Thyroid gland (tissue), 4 donors: ENCODE data around the gene LRP1. TPM values are rescaled to one million over a fixed set of nuclear protein-coding genes. Genes with fewer than 3 reads are reported as not detected.

Source experiments
- DNase-seq, 2 donors: peaks; one replicate each; pipeline ENCODE4 v3.0.0-alpha.2; 2019
- H3K27ac ChIP-seq, 3 donors: fragments of 200-600 bp; sonication (generic); 1 replicate in 2 of 3; 2 replicates in 1 of 3; pipeline ENCODE4 v1.5.1; 2016 to 2019; ENCODE audit warnings: mild to moderate bottlenecking in 1 of 3, moderate library complexity in 1 of 3
- H3K27me3 ChIP-seq: fragments of 200-600 bp; sonication (generic); one replicate; pipeline ENCODE4 v1.5.1; 2019
- H3K36me3 ChIP-seq, 2 donors: fragments of 200-600 bp; sonication (generic); one replicate each; pipeline ENCODE4 v1.5.1; 2016 to 2019
- H3K4me1 ChIP-seq, 2 donors: fragments of 200-600 bp; sonication (generic); one replicate each; pipeline ENCODE4 v1.5.1; 2017 to 2019
- H3K4me3 ChIP-seq, 3 donors: fragments of 200-600 bp; sonication (generic); replicated peaks in 1 of 3; 1 replicate in 2 of 3; 2 replicates in 1 of 3; pipeline ENCODE4 v1.5.1; 2016; ENCODE audit warnings: mild to moderate bottlenecking in 1 of 3
- H3K9me3 ChIP-seq: fragments of 200-600 bp; sonication (generic); one replicate; pipeline ENCODE4 v1.5.1; 2017
- CTCF ChIP-seq, 6 experiments: fragments of 200-600 bp in 3 of 6; fragments of 450-650 bp in 3 of 6; sonication (generic) in 3 of 6; IDR thresholded peaks; one replicate each; pipeline ENCODE4 v1.5.1; 2016 to 2019; ENCODE audit warnings: antibody characterized with exemption in 6 of 6, mild to moderate bottlenecking in 2 of 6, inconsistent platforms in 1 of 6, moderate library complexity in 1 of 6
- POLR2A ChIP-seq, 2 donors: fragments of 450-650 bp; IDR thresholded peaks; one replicate each; pipeline ENCODE4 v1.6.1; 2017; ENCODE audit warnings: antibody characterized with exemption in 2 of 2, mild to moderate bottlenecking in 2 of 2, moderate library complexity in 1 of 2
- WGBS, 2 donors: methylation state at CpG; one replicate each; pipeline ENCODE4 v1.1.5; 2017; 5-methylcytosine and 5-hydroxymethylcytosine counted together
- intact Hi-C: fragments of 100-400 bp; cut with DNase I; formaldehyde crosslinking; loops from one replicate; pipeline ENCODE4 v1.15.1; 2023
- total RNA-seq, 4 donors: library from RNA; depleted of rRNA; stranded (reverse); fragments of >200 nt; gene quantifications; one replicate each; pipeline ENCODE4 v1.2.3, GENCODE V29; 2016

LRP1 gene
- total RNA-seq, 4 donors from 2014 or later, result 98.5 to 161 (median 118) TPM

- peaks cover 6 to 15% of the 10 kb centered on the region in 2 donors for H3K4me1 ChIP-seq
- no peaks in the 10 kb centered on the region for H3K36me3 ChIP-seq
- H3K27ac ChIP-seq, result peak overlapping the region in 2 of 3 donors; percentile 21 to 42
- no peaks in the 10 kb centered on the region for H3K27me3 ChIP-seq
- intact Hi-C loops, result no loop called here
- WGBS, 2 donors, result 56 to 57% methylated on average over 9 of the region's 9 CpGs
- no peaks in the 10 kb centered on the region for H3K9me3 ChIP-seq
- H3K4me3 ChIP-seq, result peak overlapping the region in 1 of 3 donors; percentile 6
- no peak for TF ChIP-seq CTCF (IDR thresholded peaks at IDR 0.05)
- no peak for TF ChIP-seq POLR2A (IDR thresholded peaks at IDR 0.05)
- DNase-seq, result no peak
Observed at GRCh38 chr12:57131896-57132744, 3.8 kb downstream of the LRP1 start.

GRCh38 chr12:57133013-57133569 is 4.8 kb downstream of the LRP1 start:
- TF ChIP-seq CTCF (IDR thresholded peaks at IDR 0.05) (no peak), POLR2A (IDR thresholded peaks at IDR 0.05) (no peak)

GRCh38 chr12:57133916-57134315 is 5.6 kb downstream of the LRP1 start:
- Histone ChIP-seq H3K4me3 (no peak overlapping the region), H3K4me1 (peaks cover 10 to 16% of the 10 kb centered on the region in 2 donors), H3K9me3 (no peaks in the 10 kb centered on the region), H3K36me3 (peaks cover 0 to under 1% of the 10 kb centered on the region in 2 donors), H3K27me3 (no peaks in the 10 kb centered on the region), H3K27ac (peak overlapping the region in 2 of 3 donors; percentile 38 to 74)
- WGBS, 2 donors, result 75 to 86% methylated on average over 6 of the region's 6 CpGs
- intact Hi-C loops, result no loop called here
- DNase-seq, result no peak
- TF ChIP-seq CTCF (IDR thresholded peaks at IDR 0.05), result no peak
- no peak for TF ChIP-seq POLR2A (IDR thresholded peaks at IDR 0.05)

More at GRCh38 chr12:57133013-57133569, 4.8 kb downstream of the LRP1 start:
- intact Hi-C loops, result no loop called here
- no peaks in the 10 kb centered on the region for H3K9me3 ChIP-seq
- H3K4me3 ChIP-seq, result no peak overlapping the region
- WGBS, 2 donors, result 70 to 77% methylated on average over 4 of the region's 4 CpGs
- H3K4me1 ChIP-seq, result peaks cover 11 to 15% of the 10 kb centered on the region in 2 donors
- H3K36me3 ChIP-seq, result no peaks in the 10 kb centered on the region
- H3K27me3 ChIP-seq, result no peaks in the 10 kb centered on the region
- peak overlapping the region; percentile 21 to 74 (median 68) for H3K27ac ChIP-seq
- no peak for DNase-seq

GRCh38 chr12:57134949-57135348 is 6.7 kb downstream of the LRP1 start:
- intact Hi-C loops, result loop anchor here (5.0 kb wide), 1 partner anchor 42 kb away; no protein-coding TSS in a partner anchor
- H3K9me3 ChIP-seq, result no peaks in the 10 kb centered on the region
- DNase-seq, result no peak
- TF ChIP-seq CTCF (IDR thresholded peaks at IDR 0.05) (no peak), POLR2A (IDR thresholded peaks at IDR 0.05) (no peak)
- no peaks in the 10 kb centered on the region for H3K27me3 ChIP-seq
- H3K27ac ChIP-seq, result peak overlapping the region in 1 of 3 donors; percentile 74
- peaks cover 0 to 10% of the 10 kb centered on the region in 2 donors for H3K4me1 ChIP-seq
- H3K4me3 ChIP-seq, result no peak overlapping the region
- WGBS, 2 donors, result 75 to 93% methylated on average over 9 of the region's 9 CpGs
- peaks cover 0 to 8% of the 10 kb centered on the region in 2 donors for H3K36me3 ChIP-seq
